ENCODE measurements around the gene RASGEF1B. TPM values are rescaled to one million over a fixed set of nuclear protein-coding genes. Genes with fewer than 3 reads are reported as not detected.

The RASGEF1B gene
- total RNA-seq, 2 donors from 2014 or later = 4.3 to 8.6 TPM

- 29 to 43% methylated on average over 2 of the region's 2 CpGs for WGBS, 2 donors
- TF ChIP-seq, protein P1, sequence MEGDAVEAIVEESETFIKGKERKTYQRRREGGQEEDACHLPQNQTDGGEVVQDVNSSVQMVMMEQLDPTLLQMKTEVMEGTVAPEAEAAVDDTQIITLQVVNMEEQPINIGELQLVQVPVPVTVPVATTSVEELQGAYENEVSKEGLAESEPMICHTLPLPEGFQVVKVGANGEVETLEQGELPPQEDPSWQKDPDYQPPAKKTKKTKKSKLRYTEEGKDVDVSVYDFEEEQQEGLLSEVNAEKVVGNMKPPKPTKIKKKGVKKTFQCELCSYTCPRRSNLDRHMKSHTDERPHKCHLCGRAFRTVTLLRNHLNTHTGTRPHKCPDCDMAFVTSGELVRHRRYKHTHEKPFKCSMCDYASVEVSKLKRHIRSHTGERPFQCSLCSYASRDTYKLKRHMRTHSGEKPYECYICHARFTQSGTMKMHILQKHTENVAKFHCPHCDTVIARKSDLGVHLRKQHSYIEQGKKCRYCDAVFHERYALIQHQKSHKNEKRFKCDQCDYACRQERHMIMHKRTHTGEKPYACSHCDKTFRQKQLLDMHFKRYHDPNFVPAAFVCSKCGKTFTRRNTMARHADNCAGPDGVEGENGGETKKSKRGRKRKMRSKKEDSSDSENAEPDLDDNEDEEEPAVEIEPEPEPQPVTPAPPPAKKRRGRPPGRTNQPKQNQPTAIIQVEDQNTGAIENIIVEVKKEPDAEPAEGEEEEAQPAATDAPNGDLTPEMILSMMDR (IDR thresholded peaks at IDR 0.05) = no peak
- TF ChIP-seq POLR2A (IDR thresholded peaks at IDR 0.05) = no peak
- ATAC-seq (no peak), DNase-seq (no peak)
- Histone ChIP-seq H3K4me1 (no peaks in the 10 kb centered on the region), H3K4me3 (no peak overlapping the region), H3K27ac (peak overlapping the region in 2 of 4 donors; percentile 26 to 55), H3K36me3 (replicated peaks in 1 of 2; ENCODE audit: insufficient read depth in 1 of 2, low read depth in 2 of 2) (no peaks in the 10 kb centered on the region), H3K9me3 (no peaks in the 10 kb centered on the region), H3K27me3 (no peaks in the 10 kb centered on the region)
- intact Hi-C loops (cut with DNase I) = no loop called here
Observed at GRCh38 chr4:81505726-81506125, 34.0 kb upstream of the RASGEF1B start.

DNA sequence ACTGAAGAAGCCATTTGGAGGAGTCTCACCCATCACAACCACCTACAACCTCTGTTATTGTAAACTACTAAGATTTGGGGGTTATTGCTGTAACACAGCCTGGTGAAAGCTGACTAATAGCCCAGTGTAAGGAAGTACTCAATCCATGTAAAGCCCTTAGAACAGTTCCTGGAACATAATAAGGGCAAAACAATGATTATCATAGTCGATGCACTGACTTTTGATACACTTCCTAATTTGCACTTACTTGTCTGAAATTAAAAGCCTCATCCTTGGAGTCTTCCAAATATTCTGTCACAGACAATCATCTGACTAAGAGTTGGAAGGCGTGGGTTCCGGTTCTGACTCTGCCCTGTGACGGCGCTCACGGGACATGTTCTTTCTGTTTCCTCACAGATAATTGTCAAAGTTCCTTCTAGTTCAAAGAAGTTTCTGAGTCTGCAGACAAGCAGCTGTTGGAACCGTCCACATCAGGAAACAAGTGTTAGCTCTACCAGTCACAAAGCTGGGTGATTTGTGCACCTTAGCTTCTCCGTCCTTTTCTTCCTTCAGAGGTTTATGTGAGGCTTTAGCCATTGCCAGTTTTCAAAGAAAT lies 33.4 kb upstream of the RASGEF1B start:
- ATAC-seq = peak; percentile 55
- WGBS, 2 donors = 63 to 85% methylated on average over 8 of the region's 8 CpGs
- no peaks in the 10 kb centered on the region for H3K27me3 ChIP-seq

GRCh38 chr4:81504112-81505003 lies 32.7 kb upstream of the RASGEF1B start:
- Histone ChIP-seq H3K27me3 (no peaks in the 10 kb centered on the region), H3K4me1 (no peaks in the 10 kb centered on the region), H3K36me3 (replicated peaks in 1 of 2; ENCODE audit: insufficient read depth in 1 of 2, low read depth in 2 of 2) (no peaks in the 10 kb centered on the region), H3K9me3 (no peaks in the 10 kb centered on the region), H3K4me3 (no peak overlapping the region), H3K27ac (peak overlapping the region in 1 of 4 donors; percentile 55)
- DNase-seq = no peak
- TF ChIP-seq, protein P1 (IDR thresholded peaks at IDR 0.05) = no peak
- no peak for TF ChIP-seq POLR2A (IDR thresholded peaks at IDR 0.05)
- intact Hi-C loops (cut with DNase I) = no loop called here
- 65 to 74% methylated on average over 6 of the region's 6 CpGs for WGBS, 2 donors
- ATAC-seq = no peak

More for the DNA sequence above, 33.4 kb upstream of the RASGEF1B start:
- no peaks in the 10 kb centered on the region for H3K9me3 ChIP-seq
- no peak overlapping the region for H3K4me3 ChIP-seq
- H3K27ac ChIP-seq = peak overlapping the region in 2 of 4 donors; percentile 26 to 55
- TF ChIP-seq, protein P1 (IDR thresholded peaks at IDR 0.05) = no peak
- TF ChIP-seq POLR2A (IDR thresholded peaks at IDR 0.05) = peak in 2 of 3 donors; percentile 16 to 48
- no peaks in the 10 kb centered on the region for H3K36me3 ChIP-seq (replicated peaks in 1 of 2; ENCODE audit: insufficient read depth in 1 of 2, low read depth in 2 of 2)
- intact Hi-C loops (cut with DNase I) = no loop called here
- H3K4me1 ChIP-seq = no peaks in the 10 kb centered on the region
- peak in 3 of 4 donors; percentile 23 to 75 (median 39) for DNase-seq

DNA sequence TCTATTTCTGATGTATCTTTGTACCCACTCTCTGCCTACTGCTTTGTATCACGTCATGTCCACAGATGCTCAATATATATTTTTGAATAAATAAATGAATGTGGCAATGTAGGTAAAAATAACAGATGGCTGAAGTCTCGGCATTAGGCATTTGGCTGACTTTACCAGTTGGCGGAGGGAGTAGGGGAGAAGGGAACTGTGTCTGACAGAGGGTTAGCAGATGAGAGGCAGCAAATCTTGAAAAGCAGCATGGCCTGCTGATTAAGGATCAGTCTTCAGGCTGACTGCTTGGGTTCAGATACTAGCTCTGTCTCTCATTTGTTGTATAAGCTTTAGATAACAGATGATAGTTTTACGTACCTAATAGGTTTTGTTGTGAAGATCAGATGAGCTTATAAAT lies 31.9 kb upstream of the RASGEF1B start:
- no peak overlapping the region for H3K4me3 ChIP-seq
- H3K4me1 ChIP-seq = no peaks in the 10 kb centered on the region
- whole genome bisulfite sequencing, 2 donors = 77 to 83% methylated on average over 4 of the region's 4 CpGs
- TF ChIP-seq, protein P1 (IDR thresholded peaks at IDR 0.05) = no peak
- no peaks in the 10 kb centered on the region for H3K36me3 ChIP-seq (replicated peaks in 1 of 2; ENCODE audit: insufficient read depth in 1 of 2, low read depth in 2 of 2)
- no peak overlapping the region for H3K27ac ChIP-seq
- H3K9me3 ChIP-seq = no peaks in the 10 kb centered on the region
- no peaks in the 10 kb centered on the region for H3K27me3 ChIP-seq
- intact Hi-C loops (cut with DNase I) = no loop called here
- DNase-seq (no peak), ATAC-seq (no peak)

All from body of pancreas (tissue), 4 donors.